SU-DHL-6 (cell line): ENCODE measurements around the gene LYPD3.

Experiments used
- H2AFZ ChIP-seq: fragments of 200-600 bp; sonication (generic); 2 replicates; pipeline ENCODE4 v1.6.1; 2014; ENCODE audit warnings: low read depth, mild to moderate bottlenecking, moderate library complexity, mixed read lengths, antibody characterized with exemption, low read length; ENCODE audit not compliant: severe bottlenecking
- H3F3A ChIP-seq: fragments of 200-600 bp; shearing (Covaris generic); 2 replicates; pipeline ENCODE4 v1.6.0; 2016; ENCODE audit warnings: antibody characterized with exemption, mild to moderate bottlenecking; ENCODE audit not compliant: insufficient read depth
- H3K27ac ChIP-seq: fragments of 200-600 bp; sonication (generic); 2 replicates; pipeline ENCODE4 v1.5.1; 2016; ENCODE audit warnings: low read depth, mild to moderate bottlenecking, low read length, moderate library complexity, mixed read lengths
- H3K27me3 ChIP-seq: fragments of 200-600 bp; sonication (generic), shearing (Covaris generic); 2 replicates; pipeline ENCODE4 v1.6.0; 2014; ENCODE audit warnings: mild to moderate bottlenecking, low read length
- H3K36me3 ChIP-seq: fragments of 200-600 bp; sonication (generic); 2 replicates; pipeline ENCODE4 v1.6.1; 2014; ENCODE audit warnings: mild to moderate bottlenecking, low read length, mixed read lengths
- H3K4me2 ChIP-seq: fragments of 300-600, 200-600 bp; shearing (Covaris generic), sonication (generic); 2 replicates; pipeline ENCODE4 v1.6.0; 2014; ENCODE audit warnings: low read length, low read depth, mild to moderate bottlenecking; ENCODE audit not compliant: poor library complexity, severe bottlenecking
- H3K4me3 ChIP-seq: fragments of 200-600 bp; sonication (generic); 2 replicates; pipeline ENCODE4 v1.5.1; 2014; ENCODE audit warnings: antibody characterized with exemption, low read length, mild to moderate bottlenecking, mixed read lengths; ENCODE audit not compliant: insufficient read depth, poor library complexity, severe bottlenecking
- H3K79me2 ChIP-seq: fragments of 200-600 bp; sonication (generic); 2 replicates; pipeline ENCODE4 v1.6.1; 2014; ENCODE audit warnings: mild to moderate bottlenecking, low read length, moderate library complexity; ENCODE audit not compliant: insufficient read depth
- H3K9ac ChIP-seq: fragments of 200-600 bp; sonication (generic); 2 replicates; pipeline ENCODE4 v1.7.0; 2014; ENCODE audit warnings: mild to moderate bottlenecking, low read length
- H3K9me2 ChIP-seq: fragments of 200-600 bp; sonication (generic); replicated peaks from 2 replicates; pipeline ENCODE4 v1.6.1; 2014; ENCODE audit warnings: low read length; ENCODE audit not compliant: insufficient read depth
- H3K9me3 ChIP-seq: fragments of 200-600 bp; sonication (generic); 2 replicates; pipeline ENCODE4 v1.6.1; 2014; ENCODE audit warnings: low read length, mixed read lengths; ENCODE audit not compliant: insufficient read depth
- H4K20me1 ChIP-seq: fragments of 200-600 bp; sonication (generic); 2 replicates; pipeline ENCODE4 v1.6.1; 2014; ENCODE audit warnings: low read depth, mild to moderate bottlenecking, antibody characterized with exemption, low read length, moderate library complexity, mixed read lengths
- EZH2phosphoT487 ChIP-seq: fragments of 200-600 bp; sonication (generic), shearing (Covaris generic); conservative IDR thresholded peaks from 2 replicates; pipeline ENCODE4 v1.6.1; 2018; ENCODE audit warnings: mild to moderate bottlenecking, antibody characterized with exemption, low read length, moderate library complexity, mixed read lengths
- TF ChIP-seq, protein P1 (sequence below): fragments of 200-600 bp; sonication (generic); IDR thresholded peaks from one replicate; pipeline ENCODE4 v1.5.1; 2017; ENCODE audit warnings: antibody characterized with exemption, mild to moderate bottlenecking, low read length, moderate library complexity; ENCODE audit not compliant: insufficient read depth, poor library complexity, severe bottlenecking

Gene LYPD3

DNA sequence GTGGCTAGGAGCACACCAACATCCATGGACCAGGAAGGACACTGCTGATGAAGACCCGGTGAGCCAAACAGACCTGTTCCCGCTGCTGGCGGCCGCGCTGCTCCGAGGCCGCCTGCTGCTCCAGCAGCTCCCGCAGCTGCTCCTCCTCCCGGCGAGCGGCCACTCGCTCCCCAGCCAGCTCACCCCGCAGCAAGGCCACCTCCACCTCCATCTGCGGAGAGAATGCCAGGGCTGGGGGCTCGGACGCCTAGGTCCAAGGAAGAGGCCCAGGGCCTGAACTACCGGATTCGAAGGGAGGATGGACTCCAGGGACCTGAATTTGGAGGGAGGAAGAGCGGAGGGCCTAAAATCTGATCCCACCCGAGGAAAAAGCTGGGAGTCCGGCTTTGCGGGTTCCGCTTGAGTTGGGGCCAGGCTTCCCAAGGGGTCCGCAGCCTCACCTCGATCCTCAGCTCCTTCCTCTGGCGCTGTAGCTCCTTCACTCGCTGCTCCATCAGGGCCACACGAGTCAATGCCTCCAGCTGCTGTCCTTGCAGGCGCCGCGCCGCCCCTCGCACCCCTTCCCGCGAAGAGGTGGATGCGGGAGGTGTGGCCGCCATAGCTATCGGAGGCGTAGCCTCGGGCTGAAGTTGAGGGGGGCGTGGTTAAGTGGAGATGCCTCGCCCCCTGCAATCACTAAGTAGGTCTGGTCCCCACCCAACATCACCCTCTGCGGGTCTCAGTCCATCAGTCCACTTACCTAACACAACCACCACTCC, 36.4 kb upstream of the LYPD3 start:
- no peaks in the 10 kb centered on the region for H3K9me3 ChIP-seq
- H3K4me2 ChIP-seq = no peak overlapping the region
- no peaks in the 10 kb centered on the region for H4K20me1 ChIP-seq
- no peak overlapping the region for H2AFZ ChIP-seq
- TF ChIP-seq, protein P1, sequence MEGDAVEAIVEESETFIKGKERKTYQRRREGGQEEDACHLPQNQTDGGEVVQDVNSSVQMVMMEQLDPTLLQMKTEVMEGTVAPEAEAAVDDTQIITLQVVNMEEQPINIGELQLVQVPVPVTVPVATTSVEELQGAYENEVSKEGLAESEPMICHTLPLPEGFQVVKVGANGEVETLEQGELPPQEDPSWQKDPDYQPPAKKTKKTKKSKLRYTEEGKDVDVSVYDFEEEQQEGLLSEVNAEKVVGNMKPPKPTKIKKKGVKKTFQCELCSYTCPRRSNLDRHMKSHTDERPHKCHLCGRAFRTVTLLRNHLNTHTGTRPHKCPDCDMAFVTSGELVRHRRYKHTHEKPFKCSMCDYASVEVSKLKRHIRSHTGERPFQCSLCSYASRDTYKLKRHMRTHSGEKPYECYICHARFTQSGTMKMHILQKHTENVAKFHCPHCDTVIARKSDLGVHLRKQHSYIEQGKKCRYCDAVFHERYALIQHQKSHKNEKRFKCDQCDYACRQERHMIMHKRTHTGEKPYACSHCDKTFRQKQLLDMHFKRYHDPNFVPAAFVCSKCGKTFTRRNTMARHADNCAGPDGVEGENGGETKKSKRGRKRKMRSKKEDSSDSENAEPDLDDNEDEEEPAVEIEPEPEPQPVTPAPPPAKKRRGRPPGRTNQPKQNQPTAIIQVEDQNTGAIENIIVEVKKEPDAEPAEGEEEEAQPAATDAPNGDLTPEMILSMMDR = no peak
- TF ChIP-seq EZH2phosphoT487 = no peak
- no peak overlapping the region for H3K4me3 ChIP-seq
- H3F3A ChIP-seq = 0 out of 2 replicates have a peak, but pooled peaks cover 4% of the 10 kb centered on the region
- H3K27ac ChIP-seq = no peak overlapping the region
- no peak overlapping the region for H3K9ac ChIP-seq
- H3K36me3 ChIP-seq = no peaks in the 10 kb centered on the region
- H3K79me2 ChIP-seq = no peaks in the 10 kb centered on the region
- H3K27me3 ChIP-seq = no peaks in the 10 kb centered on the region
- no peaks in the 10 kb centered on the region for H3K9me2 ChIP-seq

DNA sequence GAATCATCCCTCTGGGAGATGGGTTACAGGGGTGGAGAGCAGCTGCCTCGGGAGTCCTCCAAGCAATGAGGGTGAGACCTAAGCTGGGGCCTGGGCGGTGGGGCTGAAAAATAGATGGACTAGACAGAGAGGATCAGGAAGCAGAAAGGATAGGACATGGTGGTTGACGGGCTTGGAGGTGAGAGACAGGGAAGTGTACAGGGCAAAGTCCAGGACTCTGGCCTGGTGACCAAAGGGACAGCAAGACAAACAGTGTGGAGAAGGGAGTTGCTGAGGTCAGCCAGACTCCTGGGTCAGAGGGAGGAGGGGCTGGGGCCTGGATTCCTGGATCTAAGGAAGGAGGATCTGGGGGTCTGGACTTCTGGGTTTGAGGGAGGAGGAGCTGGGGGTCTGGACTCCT, 33.6 kb upstream of the LYPD3 start:
- H3K27ac ChIP-seq = no peak overlapping the region

GRCh38 chr19:43498233-43498842, 32.9 kb upstream of the LYPD3 start:
- Histone ChIP-seq H3F3A (0 out of 2 replicates have a peak, but pooled peaks cover 4% of the 10 kb centered on the region), H3K27me3 (no peaks in the 10 kb centered on the region), H3K27ac (no peak overlapping the region), H3K9ac (no peak overlapping the region), H3K36me3 (no peaks in the 10 kb centered on the region), H2AFZ (no peak overlapping the region), H4K20me1 (no peaks in the 10 kb centered on the region), H3K4me3 (no peak overlapping the region), H3K79me2 (no peaks in the 10 kb centered on the region), H3K9me2 (no peaks in the 10 kb centered on the region), H3K4me2 (no peak overlapping the region), H3K9me3 (no peaks in the 10 kb centered on the region)
- TF ChIP-seq, protein P1 = no peak
- no peak for TF ChIP-seq EZH2phosphoT487

More for the DNA sequence above, 33.6 kb upstream of the LYPD3 start:
- Histone ChIP-seq H3K4me3 (no peak overlapping the region), H4K20me1 (no peaks in the 10 kb centered on the region), H3K9me3 (no peaks in the 10 kb centered on the region), H3K9me2 (no peaks in the 10 kb centered on the region), H3K27me3 (no peaks in the 10 kb centered on the region), H3K79me2 (no peaks in the 10 kb centered on the region), H3K36me3 (no peaks in the 10 kb centered on the region), H2AFZ (no peak overlapping the region), H3K9ac (no peak overlapping the region), H3F3A (0 out of 2 replicates have a peak, but pooled peaks cover 4% of the 10 kb centered on the region), H3K4me2 (no peak overlapping the region)
- TF ChIP-seq EZH2phosphoT487 = no peak
- TF ChIP-seq, protein P1 = no peak
